ENCODE results near the gene TCF12. TPM values are rescaled to one million over a fixed set of nuclear protein-coding genes. Genes with fewer than 3 reads are reported as not detected.

TCF12 gene
- total RNA-seq, 1 donor from 2014 or later: 93.0 TPM

DNA sequence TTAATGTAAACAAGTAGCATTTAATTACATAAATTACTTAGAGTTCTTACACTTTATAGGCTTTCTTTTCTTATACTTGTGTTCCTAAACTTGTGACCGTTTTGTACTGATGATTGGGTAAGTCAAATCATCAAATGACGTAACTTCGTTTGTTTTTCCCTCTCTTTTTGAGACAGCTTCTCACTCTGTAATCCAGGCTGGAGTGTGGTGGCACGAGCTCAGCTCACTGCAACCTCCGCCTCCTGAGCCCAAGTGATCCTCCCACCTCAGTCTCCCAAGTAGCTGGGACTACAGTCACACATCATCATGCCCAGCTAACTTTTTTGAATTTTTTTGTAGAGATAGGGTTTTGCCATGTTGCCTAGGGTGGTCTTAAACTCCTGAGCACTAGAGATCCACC, 226.0 kb downstream of the TCF12 start:
- DNase-seq (no peak), ATAC-seq (no peak)
- TF ChIP-seq, protein P1, sequence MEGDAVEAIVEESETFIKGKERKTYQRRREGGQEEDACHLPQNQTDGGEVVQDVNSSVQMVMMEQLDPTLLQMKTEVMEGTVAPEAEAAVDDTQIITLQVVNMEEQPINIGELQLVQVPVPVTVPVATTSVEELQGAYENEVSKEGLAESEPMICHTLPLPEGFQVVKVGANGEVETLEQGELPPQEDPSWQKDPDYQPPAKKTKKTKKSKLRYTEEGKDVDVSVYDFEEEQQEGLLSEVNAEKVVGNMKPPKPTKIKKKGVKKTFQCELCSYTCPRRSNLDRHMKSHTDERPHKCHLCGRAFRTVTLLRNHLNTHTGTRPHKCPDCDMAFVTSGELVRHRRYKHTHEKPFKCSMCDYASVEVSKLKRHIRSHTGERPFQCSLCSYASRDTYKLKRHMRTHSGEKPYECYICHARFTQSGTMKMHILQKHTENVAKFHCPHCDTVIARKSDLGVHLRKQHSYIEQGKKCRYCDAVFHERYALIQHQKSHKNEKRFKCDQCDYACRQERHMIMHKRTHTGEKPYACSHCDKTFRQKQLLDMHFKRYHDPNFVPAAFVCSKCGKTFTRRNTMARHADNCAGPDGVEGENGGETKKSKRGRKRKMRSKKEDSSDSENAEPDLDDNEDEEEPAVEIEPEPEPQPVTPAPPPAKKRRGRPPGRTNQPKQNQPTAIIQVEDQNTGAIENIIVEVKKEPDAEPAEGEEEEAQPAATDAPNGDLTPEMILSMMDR (IDR thresholded peaks at IDR 0.05): no peak
- H3K36me3 ChIP-seq: no peaks in the 10 kb centered on the region
- no peak overlapping the region for H3K4me3 ChIP-seq
- intact Hi-C loops (cut with DNase I): no loop called here
- no peaks in the 10 kb centered on the region for H3K9me3 ChIP-seq
- H3K27ac ChIP-seq: no peak overlapping the region
- peaks cover 32% of the 10 kb centered on the region for H3K4me1 ChIP-seq
- H3K27me3 ChIP-seq (ENCODE audit: low read depth): no peaks in the 10 kb centered on the region

DNA sequence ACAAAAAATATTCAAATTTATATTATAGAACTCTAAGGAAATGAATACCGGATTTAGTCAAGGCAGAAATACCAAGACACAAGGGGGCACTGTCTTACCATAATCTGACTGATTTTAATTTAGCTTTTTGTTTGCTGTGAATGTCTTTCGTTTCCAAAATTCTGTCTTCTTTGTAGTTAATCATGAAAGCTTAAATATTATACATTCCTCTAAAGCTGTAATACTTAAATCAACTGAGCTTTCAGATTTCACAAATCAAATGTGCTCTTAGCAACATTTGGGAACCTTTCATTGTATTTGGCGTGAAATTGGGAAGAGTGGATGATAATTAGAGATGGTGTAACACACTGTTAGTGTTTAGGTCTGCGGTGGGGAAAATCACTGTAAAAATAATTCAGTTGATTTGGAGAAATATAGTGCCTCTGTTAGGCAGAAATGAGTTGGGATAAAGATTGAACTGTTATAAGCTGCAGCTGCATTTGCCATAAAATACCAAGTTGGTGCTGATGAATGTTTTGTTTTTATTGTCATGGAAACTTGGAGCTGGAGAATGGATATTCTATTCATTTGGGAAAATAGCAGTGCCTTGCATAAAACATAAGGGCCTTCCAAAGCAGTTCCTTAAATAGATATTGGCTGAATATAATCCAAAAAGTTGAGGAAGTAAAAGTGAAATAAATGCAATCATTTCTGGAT, 228.2 kb downstream of the TCF12 start:
- H3K27me3 ChIP-seq (ENCODE audit: low read depth): no peaks in the 10 kb centered on the region
- ATAC-seq: peak in 1 of 2 donors; percentile 66
- intact Hi-C loops (cut with DNase I): loop anchor here (5.0 kb wide), 1 partner anchor 66 kb away; no protein-coding TSS in a partner anchor
- peak overlapping the region; percentile 33 for H3K27ac ChIP-seq
- H3K9me3 ChIP-seq: peaks cover under 1% of the 10 kb centered on the region
- peak overlapping the region; percentile 18 for H3K4me3 ChIP-seq
- no peaks in the 10 kb centered on the region for H3K36me3 ChIP-seq
- peaks cover 37% of the 10 kb centered on the region for H3K4me1 ChIP-seq
- TF ChIP-seq, protein P1 (IDR thresholded peaks at IDR 0.05): peak; percentile 73
- DNase-seq: no peak

DNA sequence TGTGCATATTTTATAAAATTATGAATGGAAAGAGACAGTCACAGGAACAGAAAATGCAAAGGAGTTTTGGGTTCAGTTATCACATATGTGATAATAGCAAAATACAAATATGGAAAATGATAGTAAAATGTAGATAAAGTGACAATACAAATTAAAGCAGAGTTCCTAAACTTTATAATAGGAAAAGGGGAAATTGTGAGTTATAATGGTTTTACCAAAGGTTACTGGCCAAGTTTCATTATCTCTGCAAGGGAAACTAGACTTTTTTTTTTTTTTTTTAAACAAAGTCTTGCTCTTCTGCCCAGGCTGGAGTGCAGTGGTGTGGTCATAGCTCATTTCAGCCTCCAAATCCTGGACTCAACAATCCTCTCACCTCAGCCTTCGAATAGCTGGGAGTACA, 229.2 kb downstream of the TCF12 start:
- DNase-seq (no peak), ATAC-seq (no peak)
- peaks cover 9% of the 10 kb centered on the region for H3K9me3 ChIP-seq
- intact Hi-C loops (cut with DNase I): loop anchor here (5.0 kb wide), 1 partner anchor 65 kb away; no protein-coding TSS in a partner anchor
- H3K4me3 ChIP-seq: no peak overlapping the region
- no peaks in the 10 kb centered on the region for H3K27me3 ChIP-seq (ENCODE audit: low read depth)
- H3K27ac ChIP-seq: no peak overlapping the region
- TF ChIP-seq, protein P1 (IDR thresholded peaks at IDR 0.05): no peak
- peaks cover 40% of the 10 kb centered on the region for H3K4me1 ChIP-seq
- H3K36me3 ChIP-seq: no peaks in the 10 kb centered on the region

DNA sequence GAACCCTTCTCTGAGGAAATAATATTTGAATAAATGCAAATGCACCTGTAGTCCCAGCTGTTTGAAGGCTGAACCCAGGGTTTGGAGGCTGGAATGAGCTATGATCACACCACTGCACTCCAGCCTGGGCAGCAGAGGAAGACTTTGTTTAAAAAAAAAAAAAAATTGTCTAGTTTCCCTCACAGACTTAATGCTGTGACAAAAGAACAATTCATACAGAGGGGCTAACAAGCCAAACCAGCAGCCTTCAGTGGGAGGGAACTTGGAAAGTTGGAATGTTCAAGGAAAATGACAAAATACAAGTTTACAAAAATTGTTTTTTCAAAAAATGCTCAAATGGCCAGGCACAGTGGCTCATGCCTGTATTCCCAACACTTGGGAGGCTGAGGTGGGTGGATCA, 229.8 kb downstream of the TCF12 start:
- ATAC-seq: no peak
- no peak for DNase-seq
- no peaks in the 10 kb centered on the region for H3K27me3 ChIP-seq (ENCODE audit: low read depth)
- intact Hi-C loops (cut with DNase I): loop anchor here (5.0 kb wide), 1 partner anchor 64 kb away; no protein-coding TSS in a partner anchor
- TF ChIP-seq, protein P1 (IDR thresholded peaks at IDR 0.05): no peak
- H3K36me3 ChIP-seq: no peaks in the 10 kb centered on the region
- no peak overlapping the region for H3K27ac ChIP-seq
- H3K9me3 ChIP-seq: peaks cover 9% of the 10 kb centered on the region
- H3K4me3 ChIP-seq: no peak overlapping the region
- peaks cover 46% of the 10 kb centered on the region for H3K4me1 ChIP-seq

DNA sequence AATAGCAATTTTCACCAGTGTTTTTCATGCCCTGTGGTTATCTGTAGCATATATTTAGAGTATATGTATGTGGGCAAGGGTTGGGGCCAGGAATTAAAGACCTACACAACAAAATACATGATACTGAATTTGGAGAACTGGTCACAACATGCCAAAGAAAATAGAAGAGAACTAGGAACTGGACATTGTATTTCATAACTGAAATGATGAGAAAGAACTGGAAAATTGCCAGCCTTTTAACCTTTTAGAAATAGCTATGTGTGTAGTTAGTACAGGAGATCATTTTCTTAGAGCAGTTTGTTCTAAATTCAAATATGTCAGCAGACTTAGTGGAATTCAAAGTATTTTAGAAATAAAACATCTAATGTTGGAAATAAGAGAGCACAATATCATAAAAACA, 230.8 kb downstream of the TCF12 start:
- intact Hi-C loops (cut with DNase I): loop anchor here (5.0 kb wide), 1 partner anchor 63 kb away; no protein-coding TSS in a partner anchor
- H3K9me3 ChIP-seq: peaks cover 9% of the 10 kb centered on the region

More for the DNA sequence above, 230.8 kb downstream of the TCF12 start:
- no peaks in the 10 kb centered on the region for H3K36me3 ChIP-seq
- no peaks in the 10 kb centered on the region for H3K27me3 ChIP-seq (ENCODE audit: low read depth)
- ATAC-seq: no peak
- TF ChIP-seq, protein P1 (IDR thresholded peaks at IDR 0.05): no peak
- H3K4me3 ChIP-seq: no peak overlapping the region
- peaks cover 46% of the 10 kb centered on the region for H3K4me1 ChIP-seq
- DNase-seq: no peak
- no peak overlapping the region for H3K27ac ChIP-seq
